ENCODE measurements around the gene MISP. TPM values are rescaled to one million over a fixed set of nuclear protein-coding genes. Genes with fewer than 3 reads are reported as not detected.

Gene MISP
- total and polyA plus RNA-seq, 2 of the 13 experiments (the other 11 are each of a cell fraction or from before 2014, with no cell fraction given) = 0.67 to 1.3 TPM

GRCh38 chr19:704447-704741 lies 46.5 kb upstream of the MISP start (continued):
- TF ChIP-seq PBX2 (CRISPR knock-in tag; IDR thresholded peaks at IDR 0.05) (no peak), NRL (CRISPR knock-in tag; IDR thresholded peaks at IDR 0.05; ENCODE audit: borderline replicate concordance) (0 out of 2 replicates have a peak, but pooled peaks have one; percentile 63), ZNF160 (CRISPR knock-in tag; IDR thresholded peaks at IDR 0.05) (0 out of 2 replicates have a peak, but pooled peaks have one; percentile 2), DNMT3B (CRISPR knock-in tag; conservative IDR thresholded peaks at IDR 0.05) (no peak), TARDBP (CRISPR knock-in tag; IDR thresholded peaks at IDR 0.05) (no peak), ZKSCAN5 (CRISPR knock-in tag; IDR thresholded peaks at IDR 0.05) (peak; percentile 56; the same call in 1 of the 2 replicates), SRY (CRISPR knock-in tag; IDR thresholded peaks at IDR 0.05) (no peak), MAZ (IDR thresholded peaks at IDR 0.05; ENCODE audit: borderline replicate concordance, low read depth, low read length) (no peak), MAZ (CRISPR knock-in tag; IDR thresholded peaks at IDR 0.05; ENCODE audit: low read depth) (0 out of 2 replicates have a peak, but pooled peaks have one; percentile 57), MTF2 (CRISPR knock-in tag; IDR thresholded peaks at IDR 0.05; ENCODE audit: borderline replicate concordance) (peak; percentile 54; the same call in 1 of the 2 replicates), HNF4G (IDR thresholded peaks at IDR 0.05; ENCODE audit: borderline replicate concordance, low read depth, low read length) (no peak), HNF4G (CRISPR knock-in tag; IDR thresholded peaks at IDR 0.05; ENCODE audit: borderline replicate concordance, low read depth) (no peak), ZMYM3 (CRISPR knock-in tag; IDR thresholded peaks at IDR 0.05) (peak; percentile 52; the same call in 1 of the 2 replicates), ZNF333 (CRISPR knock-in tag; IDR thresholded peaks at IDR 0.05; ENCODE audit: borderline replicate concordance) (0 out of 2 replicates have a peak, but pooled peaks have one; percentile 36), CAMTA2 (CRISPR knock-in tag; IDR thresholded peaks at IDR 0.05; ENCODE audit: borderline replicate concordance) (0 out of 2 replicates have a peak, but pooled peaks have one; percentile 49), KDM5B (CRISPR knock-in tag; IDR thresholded peaks at IDR 0.05; ENCODE audit: borderline replicate concordance) (peak; percentile 64; the same call in 1 of the 2 replicates), ZNF235 (CRISPR knock-in tag; IDR thresholded peaks at IDR 0.05; ENCODE audit: borderline replicate concordance) (no peak), MIER3 (CRISPR knock-in tag; IDR thresholded peaks at IDR 0.05; ENCODE audit: borderline replicate concordance) (0 out of 2 replicates have a peak, but pooled peaks have one; percentile 3), LCORL (IDR thresholded peaks at IDR 0.05) (no peak), LCORL (CRISPR knock-in tag; IDR thresholded peaks at IDR 0.05) (0 out of 2 replicates have a peak, but pooled peaks have one; percentile 29), ZNF703 (CRISPR knock-in tag; IDR thresholded peaks at IDR 0.05; ENCODE audit: borderline replicate concordance) (no peak), RFXAP (CRISPR knock-in tag; IDR thresholded peaks at IDR 0.05; ENCODE audit: borderline replicate concordance) (0 out of 2 replicates have a peak, but pooled peaks have one; percentile 29), CENPBD1 (CRISPR knock-in tag; IDR thresholded peaks at IDR 0.05; ENCODE audit: borderline replicate concordance, low read depth) (no peak), SNAPC2 (CRISPR knock-in tag; IDR thresholded peaks at IDR 0.05) (0 out of 2 replicates have a peak, but pooled peaks have one; percentile 52), CSRNP1 (CRISPR knock-in tag; IDR thresholded peaks at IDR 0.05) (peak; percentile 78; the same call in 1 of the 2 replicates), ZNF790 (CRISPR knock-in tag; IDR thresholded peaks at IDR 0.05; ENCODE audit: borderline replicate concordance) (peak; percentile 48; the same call in 1 of the 2 replicates), KAT2B (IDR thresholded peaks at IDR 0.05; ENCODE audit: borderline replicate concordance, low read depth, low read length) (no peak), ZNF781 (CRISPR knock-in tag; IDR thresholded peaks at IDR 0.05; ENCODE audit: borderline replicate concordance, not compliant biosample characterization) (no peak), HOXA5 (CRISPR knock-in tag; IDR thresholded peaks at IDR 0.05) (peak; percentile 50; the same call in 1 of the 2 replicates), RBAK (CRISPR knock-in tag; IDR thresholded peaks at IDR 0.05) (0 out of 2 replicates have a peak, but pooled peaks have one; percentile 31)

Measured in HepG2 (cell line).